Adipocyte (in vitro differentiated cells): ENCODE data around the gene LRRC1.
"Not testable (repeated sequence)": the region's sequence is repeated elsewhere in the genome, so short reads cannot be mapped to it uniquely, and the experiment has no call there.

Experiments used
- DNase-seq: peaks from one replicate; pipeline ENCODE4 v3.0.0-alpha.2; 2015; ENCODE audit warnings: low read depth
- H3K27me3 ChIP-seq: replicated peaks from 2 replicates; pipeline ENCODE4 v1.7.0; 2013; ENCODE audit warnings: mild to moderate bottlenecking, low read length, moderate library complexity; ENCODE audit not compliant: control insufficient read depth, insufficient read depth
- H3K36me3 ChIP-seq: 2 replicates; pipeline ENCODE4 v1.7.0; 2013; ENCODE audit warnings: low read length, mild to moderate bottlenecking, moderate library complexity; ENCODE audit not compliant: control insufficient read depth, insufficient read depth, severe bottlenecking
- H3K4me1 ChIP-seq: 2 replicates; pipeline ENCODE4 v1.7.0; 2013; ENCODE audit warnings: mild to moderate bottlenecking, low read length, moderate library complexity; ENCODE audit not compliant: control insufficient read depth, insufficient read depth
- H3K4me3 ChIP-seq: 2 replicates; pipeline ENCODE4 v1.7.0; 2013; ENCODE audit warnings: mild to moderate bottlenecking, low read length, moderate library complexity
- H3K9ac ChIP-seq: 2 replicates; pipeline ENCODE4 v1.7.0; 2013; ENCODE audit warnings: mild to moderate bottlenecking, low read length, moderate library complexity
- H3K9me3 ChIP-seq: 2 replicates; pipeline ENCODE4 v1.7.0; 2013; ENCODE audit warnings: mild to moderate bottlenecking, low read length, moderate library complexity; ENCODE audit not compliant: control insufficient read depth

Gene LRRC1

DNA sequence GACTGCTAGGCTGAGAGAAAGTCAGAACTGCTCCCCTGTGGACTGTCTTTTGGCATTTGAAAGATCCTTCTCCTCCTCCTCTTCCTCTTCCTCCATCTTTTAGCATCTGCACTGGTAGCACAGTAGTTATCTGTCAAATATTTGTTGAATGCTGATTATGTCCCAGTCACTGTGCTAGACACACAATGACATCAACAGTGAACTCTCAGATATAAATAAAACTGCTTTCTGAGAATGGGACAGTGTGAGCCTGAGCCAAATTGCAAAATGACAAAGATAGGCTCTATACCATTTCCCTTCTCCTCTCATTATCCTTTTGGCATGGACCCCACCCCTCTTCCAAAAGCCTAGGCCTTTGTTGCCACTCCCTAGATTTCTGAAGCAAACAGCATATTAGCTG, 27.9 kb upstream of the LRRC1 start:
- Histone ChIP-seq H3K9ac (no peak overlapping the region), H3K9me3 (no peaks in the 10 kb centered on the region), H3K4me3 (no peak overlapping the region), H3K36me3 (no peaks in the 10 kb centered on the region), H3K27me3 (no peaks in the 10 kb centered on the region), H3K4me1 (peaks cover 2% of the 10 kb centered on the region)
- no peak for DNase-seq

DNA sequence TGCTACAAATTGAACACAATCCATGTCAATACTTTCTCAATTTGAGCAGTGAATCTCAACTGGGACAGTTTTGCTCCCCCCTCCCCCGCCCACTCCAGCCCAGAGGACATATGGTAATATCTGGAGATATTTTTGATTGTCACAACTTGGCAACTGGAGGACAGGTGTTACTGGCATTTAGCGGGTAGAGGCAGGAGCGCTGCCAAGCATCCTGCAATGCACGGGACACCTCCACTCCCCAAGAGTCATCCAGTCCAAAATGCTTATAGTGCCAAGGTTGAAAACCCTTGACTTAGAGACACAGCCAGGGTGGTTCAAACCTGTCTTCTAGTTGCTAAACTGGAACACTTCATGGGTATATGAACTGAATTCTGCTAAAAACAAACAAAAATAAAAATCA, 26.9 kb upstream of the LRRC1 start:
- no peak for DNase-seq
- H3K27me3 ChIP-seq = no peaks in the 10 kb centered on the region
- no peaks in the 10 kb centered on the region for H3K9me3 ChIP-seq

DNA sequence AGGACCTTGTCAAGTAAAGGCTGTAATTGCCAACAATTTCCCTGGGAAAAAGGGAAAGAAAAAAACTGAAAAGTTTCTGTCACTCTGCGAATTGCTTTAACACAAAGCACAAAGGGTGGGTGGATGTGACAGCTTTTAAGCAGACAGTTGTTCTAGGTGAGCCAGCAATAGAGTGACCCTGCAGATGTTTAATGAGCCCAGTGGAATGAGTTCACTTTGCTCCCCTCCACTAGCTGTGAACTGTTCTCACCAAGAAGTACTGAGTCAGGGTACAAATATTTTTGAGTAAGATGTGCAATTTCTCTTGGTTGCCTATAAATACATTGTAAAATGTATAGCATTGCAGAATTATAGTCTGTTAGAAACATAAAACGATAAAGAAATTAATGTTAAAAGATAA, 26.2 kb upstream of the LRRC1 start:
- no peak overlapping the region for H3K9ac ChIP-seq
- no peaks in the 10 kb centered on the region for H3K9me3 ChIP-seq
- DNase-seq = peak; percentile 28
- no peaks in the 10 kb centered on the region for H3K36me3 ChIP-seq
- H3K27me3 ChIP-seq = no peaks in the 10 kb centered on the region
- H3K4me1 ChIP-seq = peaks cover 8% of the 10 kb centered on the region
- H3K4me3 ChIP-seq = no peak overlapping the region

More for the DNA sequence above, 26.9 kb upstream of the LRRC1 start:
- H3K4me3 ChIP-seq = no peak overlapping the region
- H3K36me3 ChIP-seq = no peaks in the 10 kb centered on the region
- peaks cover 8% of the 10 kb centered on the region for H3K4me1 ChIP-seq
- no peak overlapping the region for H3K9ac ChIP-seq

GRCh38 chr6:53770780-53771249, 24.0 kb upstream of the LRRC1 start:
- H3K4me1 ChIP-seq = peaks cover 8% of the 10 kb centered on the region
- H3K9ac ChIP-seq = no peak overlapping the region
- peak; percentile 39 for DNase-seq
- H3K27me3 ChIP-seq = no peaks in the 10 kb centered on the region
- H3K4me3 ChIP-seq = no peak overlapping the region
- H3K9me3 ChIP-seq = no peaks in the 10 kb centered on the region
- no peaks in the 10 kb centered on the region for H3K36me3 ChIP-seq

- DNase-seq = peak; percentile 14
- Histone ChIP-seq H3K4me1 (peaks cover 8% of the 10 kb centered on the region), H3K36me3 (no peaks in the 10 kb centered on the region), H3K4me3 (no peak overlapping the region), H3K9ac (no peak overlapping the region), H3K9me3 (no peaks in the 10 kb centered on the region), H3K27me3 (no peaks in the 10 kb centered on the region)
Measured at GRCh38 chr6:53771785-53772624, 22.8 kb upstream of the LRRC1 start.

DNA sequence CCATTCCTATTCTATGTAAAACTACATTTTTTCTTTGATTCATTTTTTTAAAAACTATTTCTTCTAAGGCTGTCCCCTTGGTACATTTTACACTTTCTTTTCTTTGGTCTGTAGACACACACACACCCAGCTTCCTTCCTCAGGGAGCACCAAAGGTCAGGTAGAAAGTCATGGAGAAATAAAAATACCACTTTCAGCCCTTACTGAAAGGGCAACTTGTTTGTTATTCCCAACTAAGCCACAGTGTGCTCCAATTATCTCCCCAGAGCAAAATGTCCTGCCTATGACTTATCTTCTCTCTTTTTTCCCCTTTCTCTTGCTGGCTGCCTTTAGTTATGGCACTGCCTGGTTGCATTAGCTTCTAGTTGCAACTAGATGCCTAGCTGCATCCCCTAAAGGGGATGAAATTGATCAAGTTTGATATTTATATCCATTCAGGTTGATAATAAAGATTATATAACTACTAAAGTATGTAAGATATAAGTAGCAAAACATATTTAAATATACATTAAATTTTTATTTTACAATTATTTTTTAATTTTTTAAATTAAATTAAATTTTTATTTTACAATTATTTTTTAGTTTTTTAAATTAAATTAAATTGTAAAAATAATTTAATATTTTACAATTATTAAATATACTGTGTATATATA, 21.6 kb upstream of the LRRC1 start:
- no peak overlapping the region for H3K4me3 ChIP-seq
- no peaks in the 10 kb centered on the region for H3K36me3 ChIP-seq
- DNase-seq = no peak
- no peaks in the 10 kb centered on the region for H3K9me3 ChIP-seq
- H3K27me3 ChIP-seq = no peaks in the 10 kb centered on the region
- peaks cover 8% of the 10 kb centered on the region for H3K4me1 ChIP-seq
- H3K9ac ChIP-seq = no peak overlapping the region

DNA sequence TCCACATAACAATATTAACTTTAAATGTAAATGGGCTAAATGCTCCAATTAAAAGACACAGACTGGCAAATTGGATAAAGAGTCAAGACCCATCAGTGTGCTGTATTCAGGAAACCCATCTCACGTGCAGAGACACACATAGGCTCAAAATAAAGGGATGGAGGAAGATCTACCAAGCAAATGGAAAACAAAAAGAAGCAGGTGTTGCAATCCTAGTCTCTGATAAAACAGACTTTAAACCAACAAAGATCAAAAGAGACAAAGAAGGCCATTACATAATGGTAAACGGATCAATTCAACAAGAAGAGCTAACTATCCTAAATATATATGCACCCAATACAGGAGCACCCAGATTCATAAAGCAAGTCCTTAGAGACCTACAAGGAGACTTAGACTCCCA, 18.7 kb upstream of the LRRC1 start:
- not testable (repeated sequence) for DNase-seq, H3K4me1 ChIP-seq, H3K9ac ChIP-seq, H3K9me3 ChIP-seq, H3K36me3 ChIP-seq, H3K4me3 ChIP-seq, H3K27me3 ChIP-seq

DNA sequence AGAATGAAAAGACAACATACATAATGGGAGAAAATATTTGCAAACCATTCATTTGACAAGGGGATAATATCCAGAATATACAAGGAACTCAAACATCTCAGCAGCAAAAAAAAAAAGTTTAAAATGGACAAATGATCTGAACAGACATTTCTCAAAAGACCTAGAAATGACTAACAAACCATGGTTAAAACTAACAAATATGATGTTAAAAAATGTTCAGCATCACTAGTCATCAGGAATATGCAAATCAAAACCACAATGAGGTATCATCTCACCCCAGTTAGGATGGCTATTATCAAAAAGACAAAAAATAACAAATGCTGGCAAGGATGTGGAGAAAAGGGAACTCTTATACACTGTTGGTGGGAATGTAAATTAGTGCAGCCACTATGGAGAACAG, 9.8 kb upstream of the LRRC1 start:
- not testable (repeated sequence) for DNase-seq, H3K4me1 ChIP-seq, H3K9ac ChIP-seq, H3K36me3 ChIP-seq, H3K4me3 ChIP-seq, H3K27me3 ChIP-seq
- peaks cover 22% of the 10 kb centered on the region for H3K9me3 ChIP-seq

GRCh38 chr6:53786832-53787231, 8.0 kb upstream of the LRRC1 start:
- no peak overlapping the region for H3K9ac ChIP-seq
- H3K9me3 ChIP-seq = peaks cover 32% of the 10 kb centered on the region
- H3K27me3 ChIP-seq = no peaks in the 10 kb centered on the region
- H3K4me3 ChIP-seq = no peak overlapping the region
- no peaks in the 10 kb centered on the region for H3K36me3 ChIP-seq
- no peak for DNase-seq
- H3K4me1 ChIP-seq = no peaks in the 10 kb centered on the region

DNA sequence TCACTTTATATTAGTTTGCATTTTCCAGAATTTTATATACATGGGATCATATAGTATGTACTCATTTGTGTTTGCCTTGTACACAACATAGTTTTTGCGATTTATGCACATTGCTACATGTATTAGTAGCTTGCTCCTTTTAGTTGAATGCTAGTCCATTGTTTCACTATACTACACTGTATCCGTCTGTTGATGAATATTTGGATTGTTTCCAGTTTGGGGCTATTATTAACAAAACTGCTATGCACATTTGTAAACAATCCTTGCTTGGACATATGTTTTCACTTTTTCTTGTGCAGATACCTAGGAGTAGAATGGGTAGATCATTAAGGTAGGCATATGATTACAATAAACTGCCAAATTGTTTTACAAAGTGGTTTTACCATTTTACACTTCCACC, 3.9 kb upstream of the LRRC1 start:
- Histone ChIP-seq H3K9me3 (peaks cover 32% of the 10 kb centered on the region), H3K36me3 (no peaks in the 10 kb centered on the region), H3K27me3 (no peaks in the 10 kb centered on the region), H3K9ac (no peak overlapping the region), H3K4me1 (peaks cover 17% of the 10 kb centered on the region), H3K4me3 (no peak overlapping the region)
- no peak for DNase-seq

DNA sequence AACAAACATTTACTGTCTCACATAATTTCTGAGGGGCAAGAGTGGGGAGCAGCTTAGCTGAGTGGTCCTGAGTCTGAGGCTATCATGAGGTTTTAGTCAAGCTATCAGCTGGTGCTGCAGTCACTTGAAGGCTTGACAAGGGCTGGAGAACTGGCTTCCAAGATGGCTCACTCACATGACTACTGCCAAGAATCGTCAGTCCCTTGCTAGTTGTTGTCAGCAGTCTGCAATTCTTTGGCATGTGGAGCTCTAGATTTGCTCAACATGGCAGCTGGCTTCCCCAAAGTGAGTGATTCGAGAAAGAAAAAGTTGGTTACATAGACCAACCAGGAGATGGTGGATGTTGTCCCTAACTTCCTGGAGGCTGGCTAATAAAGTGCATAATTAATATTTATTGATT, 2.8 kb upstream of the LRRC1 start:
- no peak for DNase-seq
- H3K9ac ChIP-seq = no peak overlapping the region
- H3K9me3 ChIP-seq = peaks cover 32% of the 10 kb centered on the region
- H3K4me3 ChIP-seq = no peak overlapping the region
- H3K36me3 ChIP-seq = no peaks in the 10 kb centered on the region
- peaks cover 24% of the 10 kb centered on the region for H3K4me1 ChIP-seq
- no peaks in the 10 kb centered on the region for H3K27me3 ChIP-seq
